Measurements from ENCODE around the gene CFAP251. TPM values are rescaled to one million over a fixed set of nuclear protein-coding genes. Genes with fewer than 3 reads are reported as not detected.

The CFAP251 gene
- total and polyA plus RNA-seq, 2 donors (not counting 3 experiments of a cell fraction or from before 2014, with no cell fraction given): 3.3 to 4.0 TPM

GRCh38 chr12:121953117-121953692 lies 34.8 kb downstream of the CFAP251 start:
- no peak overlapping the region for H2AFZ ChIP-seq (ENCODE audit: low read depth, low read length)
- no peak overlapping the region for H3K4me3 ChIP-seq (replicated peaks in 1 of 3; ENCODE audit: insufficient read depth in 1 of 3, low read depth in 1 of 3, low read length in 3 of 3)
- DNase-seq (ENCODE audit: low read depth, low spot score): no peak
- no peaks in the 10 kb centered on the region for H3K4me1 ChIP-seq (ENCODE audit: control insufficient read depth, extremely low read depth, insufficient read depth, low read length)
- no peak for FAIRE-seq
- no peaks in the 10 kb centered on the region for H3K27me3 ChIP-seq (ENCODE audit: control insufficient read depth in 2 of 2, insufficient read depth in 2 of 2, low read length in 2 of 2)
- H3K27ac ChIP-seq (ENCODE audit: insufficient read depth, low read depth, low read length): no peak overlapping the region
- H4K20me1 ChIP-seq (replicated peaks; ENCODE audit: control insufficient read depth, extremely low read depth, insufficient read depth, low read length): no peaks in the 10 kb centered on the region
- H3K4me2 ChIP-seq (ENCODE audit: insufficient read depth, low read length): no peak overlapping the region
- H3K36me3 ChIP-seq (ENCODE audit: control insufficient read depth in 2 of 2, extremely low read depth in 1 of 2, insufficient read depth in 2 of 2, low read length in 2 of 2): no peaks in the 10 kb centered on the region
- H3K9ac ChIP-seq (replicated peaks; ENCODE audit: extremely low read depth, insufficient read depth, low read length): no peak overlapping the region
- H3K9me3 ChIP-seq (replicated peaks; ENCODE audit: control insufficient read depth, insufficient read depth, low read length): no peaks in the 10 kb centered on the region
- H3K9me1 ChIP-seq (replicated peaks; ENCODE audit: control insufficient read depth, extremely low read depth, insufficient read depth, low read length): no peaks in the 10 kb centered on the region
- no peak for TF ChIP-seq JUN (IDR thresholded peaks at IDR 0.05; ENCODE audit: borderline replicate concordance, insufficient read depth, insufficient read length, low read depth)
- no peak for TF ChIP-seq MAX (IDR thresholded peaks at IDR 0.05; ENCODE audit: insufficient read depth, insufficient read length)
- no peak for TF ChIP-seq GATA2 (IDR thresholded peaks at IDR 0.05; ENCODE audit: insufficient read depth, insufficient read length, low read depth, low read length)
- TF ChIP-seq EZH2 (IDR thresholded peaks at IDR 0.05; ENCODE audit: borderline replicate concordance, low read depth, low read length, severe bottlenecking): no peak
- TF ChIP-seq MYC (IDR thresholded peaks at IDR 0.05; ENCODE audit: low read depth, low read length): no peak
- no peak for TF ChIP-seq FOS (IDR thresholded peaks at IDR 0.05; ENCODE audit: borderline replicate concordance, insufficient read depth, low read length)
- TF ChIP-seq CTCF (IDR thresholded peaks at IDR 0.05; ENCODE audit: extremely low read depth in 1 of 2, insufficient read depth in 1 of 2, low read depth in 1 of 2, low read length in 2 of 2): no peak
- no peak for TF ChIP-seq POLR2AphosphoS5 (IDR thresholded peaks at IDR 0.05; ENCODE audit: insufficient read depth, low read depth, low read length)
- no peak for TF ChIP-seq POLR2A (IDR thresholded peaks at IDR 0.05; ENCODE audit: low read depth, low read length)
- H3K79me2 ChIP-seq (ENCODE audit: control insufficient read depth, insufficient read depth, low read length): no peaks in the 10 kb centered on the region
- dilution Hi-C loops (cut with MboI; ENCODE audit: extremely low pct_ligation_motif_present, low sequenced_read_pairs): no loop called here
- ChIA-PET POLR2A (no interaction called here), CTCF (interaction anchor here (2.1 kb wide), 1 partner anchor 37 kb away, joined by 10 read pairs; no protein-coding TSS in a partner anchor)
- intact Hi-C loops (cut with micrococcal nuclease): no loop called here
- BruUV-seq (replicated peaks): no TSS peak
